HG03159 (cell line): ENCODE measurements around the gene STPG3.
A peak's percentile ranks its signal among the peaks of the same experiment; 100 is the strongest.

Experiments
- ATAC-seq: cut with Tn5 transposase; IDR thresholded peaks from one replicate; pipeline ENCODE4 v1.9.1; 2021; ENCODE audit warnings: mild to moderate bottlenecking, moderate library complexity; ENCODE audit not compliant: unreplicated experiment

STPG3 gene

DNA sequence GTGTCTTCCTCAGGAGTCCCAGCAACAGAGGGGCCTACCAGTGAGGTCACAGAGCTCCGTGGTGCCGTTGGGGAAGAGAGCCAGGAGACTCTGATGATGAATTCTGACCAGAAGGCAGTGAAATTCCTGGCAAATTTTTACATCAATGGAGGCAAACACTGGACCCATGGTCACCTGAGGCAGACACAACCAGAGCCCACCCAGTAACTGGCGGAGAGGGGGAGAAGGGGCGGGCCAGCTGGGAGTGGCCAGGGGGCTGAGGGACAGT is at the start of gene STPG3:
STPG3 (plus strand) TSS at position 93 of the 268 bp plus-strand sequence; CDS start at position 94, 1 bp downstream.
- ATAC-seq = no peak

DNA sequence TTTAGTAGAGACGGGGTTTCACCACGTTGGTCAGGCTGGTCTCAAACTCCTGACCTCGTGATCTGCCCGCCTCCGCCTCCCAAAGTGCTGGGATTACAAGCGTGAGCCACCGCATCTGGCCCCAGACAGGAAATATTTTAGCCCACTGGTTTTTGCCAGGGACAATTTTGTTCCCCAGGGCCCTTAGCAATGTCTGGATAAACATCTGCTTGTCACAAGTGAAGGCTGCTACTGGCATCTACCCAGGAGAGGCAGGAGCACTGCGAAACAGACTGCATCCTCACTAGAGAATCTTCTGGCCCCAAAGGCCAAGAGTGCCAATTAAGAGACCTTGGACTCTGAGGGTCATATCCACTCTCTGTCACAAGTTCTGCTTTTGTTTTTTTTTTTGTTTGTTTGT is 48.1 kb upstream of the STPG3 start:
- ATAC-seq = no peak

DNA sequence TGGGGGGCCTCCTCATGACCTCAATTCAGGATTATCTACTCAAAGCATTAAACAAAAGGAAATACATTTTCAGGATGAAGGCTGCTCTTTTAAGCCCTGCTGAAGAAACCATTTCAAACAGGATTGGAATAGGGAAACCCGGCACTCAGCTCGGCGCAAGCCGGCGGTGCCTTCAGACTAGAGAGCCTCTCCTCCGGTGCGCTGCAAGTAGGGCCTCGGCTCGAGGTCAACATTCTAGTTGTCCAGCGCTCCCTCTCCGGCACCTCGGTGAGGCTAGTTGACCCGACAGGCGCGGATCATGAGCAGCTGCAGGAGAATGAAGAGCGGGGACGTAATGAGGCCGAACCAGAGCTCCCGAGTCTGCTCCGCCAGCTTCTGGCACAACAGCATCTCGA is 46.4 kb upstream of the STPG3 start:
- ATAC-seq = no peak

DNA sequence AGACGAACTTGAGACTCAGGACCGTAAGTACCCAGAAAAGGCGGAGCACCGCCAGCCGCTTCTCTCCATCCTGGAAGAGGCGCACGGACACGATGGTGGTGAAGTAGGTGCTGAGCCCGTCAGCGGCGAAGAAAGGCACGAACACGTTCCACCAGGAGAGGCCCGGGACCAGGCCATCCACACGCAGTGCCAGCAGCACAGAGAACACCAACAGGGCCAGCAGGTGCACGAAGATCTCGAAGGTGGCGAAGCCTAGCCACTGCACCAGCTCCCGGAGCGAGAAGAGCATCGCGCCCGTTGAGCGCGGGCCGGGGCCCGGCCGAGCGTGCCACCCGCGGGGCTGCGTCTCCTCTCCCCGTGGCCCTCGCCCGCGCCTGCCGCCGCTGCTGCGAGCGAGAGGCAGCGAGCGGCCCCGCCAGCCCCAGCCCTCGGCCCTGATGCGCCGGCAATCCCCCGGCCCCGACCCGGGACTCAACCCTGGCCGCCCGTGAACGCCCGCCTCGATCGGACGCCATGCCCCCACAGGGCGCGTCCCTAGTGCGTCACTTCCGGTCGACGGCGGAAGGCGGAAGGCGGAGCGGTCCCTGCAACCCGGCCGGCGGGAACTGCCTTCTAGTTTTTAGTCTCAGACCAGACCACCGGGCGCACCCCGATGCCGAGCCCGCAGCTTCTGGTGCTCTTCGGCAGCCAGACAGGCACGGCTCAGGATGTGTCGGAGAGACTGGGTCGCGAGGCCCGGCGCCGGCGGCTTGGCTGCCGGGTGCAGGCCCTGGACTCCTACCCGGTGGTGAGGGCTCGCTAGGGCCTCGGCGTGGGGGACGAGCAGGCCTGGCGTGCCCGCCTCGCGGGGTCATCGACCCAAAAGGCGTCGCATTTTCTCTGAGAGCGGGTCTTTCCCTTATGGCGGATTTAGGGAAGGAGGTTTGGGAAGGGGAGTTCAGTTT is 45.7 kb upstream of the STPG3 start, which contains the start of the genes NDOR1 and TMEM203:
NDOR1 (plus strand) TSS at position 575 of the 944 bp plus-strand sequence; CDS start at position 653, 78 bp downstream.
TMEM203 (minus strand) TSS at position 523 of the 944 bp plus-strand sequence; CDS start at position 289, 234 bp downstream.
- ATAC-seq = peak; percentile 42

DNA sequence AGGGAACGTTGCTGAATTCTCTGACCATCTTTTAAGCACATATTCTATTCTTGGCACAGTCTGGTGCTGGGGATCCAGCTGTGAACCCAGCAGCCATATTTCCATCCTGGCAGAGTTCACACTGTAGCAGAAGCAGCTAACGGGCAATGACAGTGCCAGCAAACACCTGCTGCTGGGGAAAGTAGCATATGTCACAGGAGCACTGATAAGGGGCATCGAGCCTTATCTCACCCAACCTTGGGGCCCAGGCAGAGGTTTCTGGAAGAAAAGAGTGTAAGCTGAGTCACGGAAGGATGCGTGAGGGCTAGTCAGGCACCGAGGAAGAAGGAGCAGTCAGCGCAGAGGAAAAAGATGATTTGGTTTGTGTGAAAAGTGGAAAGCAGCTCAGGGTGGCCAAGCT is 44.5 kb upstream of the STPG3 start:
- ATAC-seq = no peak

DNA sequence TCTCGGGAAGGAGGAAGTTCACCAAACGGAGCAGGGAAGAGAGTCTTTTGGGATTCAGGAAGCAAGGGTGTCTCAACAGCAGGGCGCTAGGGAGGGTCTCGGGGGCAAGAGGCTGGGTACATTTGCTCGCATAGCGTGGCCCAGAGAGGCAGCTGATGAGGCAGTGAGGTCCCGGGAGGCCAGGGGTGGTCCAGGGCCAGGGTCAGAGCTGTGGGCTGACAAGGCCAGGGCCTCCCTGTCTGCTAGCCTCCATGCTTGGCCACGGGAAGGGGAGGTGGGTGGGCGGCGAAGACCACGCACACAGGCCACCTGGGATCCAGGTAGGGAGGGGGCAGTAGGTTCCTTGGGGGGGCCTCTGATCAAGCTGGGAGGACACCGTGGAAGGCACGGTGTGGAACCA is 39.6 kb upstream of the STPG3 start:
- no peak for ATAC-seq

DNA sequence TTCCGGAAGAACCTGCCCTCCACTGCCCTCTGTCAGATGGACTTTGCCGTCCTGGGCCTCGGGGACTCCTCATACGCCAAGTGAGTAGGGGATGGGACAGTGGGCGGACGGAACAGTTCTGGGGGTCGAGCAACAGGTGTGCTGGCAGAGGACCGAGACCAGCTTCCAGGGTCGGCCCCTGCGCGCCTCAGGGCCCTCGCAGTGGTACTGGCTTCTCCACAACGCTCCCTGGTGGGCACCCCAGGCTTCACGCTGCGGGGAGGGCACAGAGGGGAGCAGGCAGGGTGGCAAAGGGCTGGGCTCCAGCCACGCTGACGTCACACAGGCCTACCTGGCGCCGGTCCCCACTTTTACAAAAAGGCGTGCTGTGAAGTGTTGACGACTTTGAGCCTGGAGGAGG is 38.6 kb upstream of the STPG3 start:
- no peak for ATAC-seq

DNA sequence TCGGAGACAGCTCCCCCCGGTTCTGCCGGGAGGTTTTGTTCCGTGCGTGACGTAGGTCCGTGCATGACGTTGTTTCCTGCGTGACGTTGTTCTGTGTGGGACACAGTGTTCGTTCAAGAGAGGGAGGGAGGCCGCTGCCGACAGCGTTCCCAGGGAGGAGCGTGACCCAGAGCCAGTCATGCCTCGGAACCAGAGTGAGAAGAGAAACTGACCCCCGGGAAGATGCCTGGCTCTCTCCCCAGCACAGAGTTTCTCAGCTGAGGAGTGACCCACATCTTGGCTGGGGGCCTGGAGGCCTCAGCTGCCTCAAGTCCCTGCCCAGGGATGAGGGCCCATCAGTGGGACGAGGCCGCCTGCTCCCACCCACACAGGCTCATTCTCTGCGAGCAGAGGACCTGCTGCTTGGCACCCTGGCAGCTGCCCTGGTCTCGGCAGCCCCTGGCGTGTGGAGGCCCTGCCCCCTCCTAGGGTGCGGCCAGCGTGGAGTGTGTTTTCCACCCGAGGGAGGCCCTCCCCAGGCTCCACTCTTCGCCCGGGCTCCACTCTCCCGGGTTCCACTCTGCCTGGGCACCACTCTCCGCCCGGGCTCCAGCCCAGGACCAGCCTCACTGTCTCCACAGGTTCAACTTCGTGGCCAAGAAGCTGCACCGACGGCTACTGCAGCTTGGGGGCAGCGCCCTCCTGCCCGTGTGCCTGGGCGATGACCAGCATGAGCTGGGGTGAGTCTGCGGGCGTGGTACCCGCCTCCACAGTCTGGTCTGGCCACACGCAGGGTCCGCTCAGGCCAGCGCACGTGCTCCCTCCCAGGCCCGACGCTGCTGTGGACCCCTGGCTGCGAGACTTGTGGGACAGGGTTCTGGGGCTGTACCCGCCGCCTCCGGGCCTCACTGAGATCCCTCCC is 37.7 kb upstream of the STPG3 start:
- no peak for ATAC-seq

DNA sequence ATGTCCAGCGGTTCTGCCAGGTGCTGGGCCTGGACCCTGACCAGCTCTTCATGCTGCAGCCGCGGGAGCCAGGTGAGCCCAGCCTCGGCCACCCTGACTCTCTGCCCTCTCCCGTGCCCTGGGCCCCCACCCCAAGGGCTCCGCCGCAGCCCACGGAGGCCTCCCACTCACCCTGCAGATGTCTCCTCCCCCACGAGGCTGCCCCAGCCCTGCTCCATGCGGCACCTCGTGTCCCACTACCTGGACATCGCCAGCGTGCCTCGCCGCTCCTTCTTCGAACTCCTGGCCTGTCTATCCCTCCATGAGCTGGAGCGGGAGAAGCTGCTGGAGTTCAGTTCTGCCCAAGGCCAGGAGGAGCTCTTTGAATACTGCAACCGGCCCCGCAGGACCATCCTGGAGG is 36.5 kb upstream of the STPG3 start:
- ATAC-seq = no peak

DNA sequence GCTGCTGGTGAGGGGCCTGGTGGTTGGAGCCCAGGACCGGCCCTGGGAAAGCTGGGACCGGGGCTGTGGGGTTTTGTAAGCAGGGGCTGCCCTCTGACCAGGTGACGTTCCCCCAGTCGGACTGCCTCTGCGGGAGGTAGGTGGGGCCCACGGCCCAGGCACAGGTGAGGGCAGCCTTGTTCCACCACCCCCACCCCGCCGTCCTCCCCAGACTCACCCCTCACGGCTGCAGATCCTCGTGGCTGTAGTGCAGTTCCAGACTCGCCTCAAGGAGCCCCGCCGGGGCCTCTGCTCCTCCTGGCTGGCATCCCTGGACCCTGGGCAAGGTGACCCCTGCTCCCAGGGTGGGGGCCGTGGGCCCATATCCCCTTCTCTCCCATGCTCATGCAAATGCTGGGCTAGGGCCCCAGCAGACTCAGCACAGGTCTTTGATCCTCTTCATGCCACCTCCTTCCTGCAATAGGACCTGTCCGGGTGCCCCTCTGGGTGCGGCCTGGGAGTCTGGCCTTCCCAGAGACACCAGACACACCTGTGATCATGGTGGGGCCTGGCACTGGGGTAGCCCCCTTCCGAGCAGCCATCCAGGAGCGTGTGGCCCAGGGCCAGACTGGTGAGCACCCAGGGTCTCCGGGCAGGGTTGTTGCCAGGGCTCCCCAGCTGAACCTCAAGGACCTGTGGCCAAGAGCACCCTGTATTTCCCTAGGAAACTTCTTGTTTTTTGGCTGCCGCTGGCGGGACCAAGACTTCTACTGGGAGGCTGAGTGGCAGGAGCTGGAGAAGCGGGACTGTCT is 35.7 kb upstream of the STPG3 start:
- no peak for ATAC-seq

DNA sequence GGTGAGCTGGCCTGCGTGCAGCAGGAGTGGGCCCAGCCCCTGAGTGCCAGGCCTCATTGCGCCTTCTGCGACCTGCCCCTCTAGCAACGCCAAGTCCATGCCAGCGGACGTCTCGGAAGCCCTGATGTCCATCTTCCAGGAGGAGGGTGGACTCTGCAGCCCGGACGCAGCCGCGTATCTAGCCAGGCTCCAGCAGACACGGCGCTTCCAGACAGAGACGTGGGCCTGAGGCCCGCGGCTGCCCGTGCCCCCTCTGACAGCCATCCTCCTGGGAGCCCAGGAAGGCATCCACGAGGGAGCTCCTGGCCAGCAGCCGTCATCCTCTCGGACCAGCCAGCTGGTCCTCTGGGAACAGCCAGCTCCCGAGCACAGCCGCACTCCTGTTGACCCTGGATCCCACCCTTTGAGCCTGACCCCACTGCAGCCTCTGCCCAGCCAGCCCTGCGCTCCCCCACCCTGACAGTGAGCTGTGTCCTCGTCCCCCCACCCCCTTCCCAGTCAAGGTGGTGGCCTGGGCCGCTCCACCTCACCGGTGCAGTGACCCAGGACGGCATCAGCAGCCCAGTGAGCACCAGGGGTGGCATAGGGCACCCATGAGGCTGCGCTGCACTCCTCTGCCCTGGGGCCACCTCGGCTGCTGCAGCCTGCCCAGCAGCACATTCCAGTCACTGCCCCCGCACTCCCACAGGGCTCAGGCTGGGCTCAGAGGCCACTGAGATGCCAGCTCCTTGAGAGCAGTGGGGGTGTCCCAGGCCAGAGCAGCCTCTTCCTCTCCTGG is 34.7 kb upstream of the STPG3 start:
- ATAC-seq = no peak

DNA sequence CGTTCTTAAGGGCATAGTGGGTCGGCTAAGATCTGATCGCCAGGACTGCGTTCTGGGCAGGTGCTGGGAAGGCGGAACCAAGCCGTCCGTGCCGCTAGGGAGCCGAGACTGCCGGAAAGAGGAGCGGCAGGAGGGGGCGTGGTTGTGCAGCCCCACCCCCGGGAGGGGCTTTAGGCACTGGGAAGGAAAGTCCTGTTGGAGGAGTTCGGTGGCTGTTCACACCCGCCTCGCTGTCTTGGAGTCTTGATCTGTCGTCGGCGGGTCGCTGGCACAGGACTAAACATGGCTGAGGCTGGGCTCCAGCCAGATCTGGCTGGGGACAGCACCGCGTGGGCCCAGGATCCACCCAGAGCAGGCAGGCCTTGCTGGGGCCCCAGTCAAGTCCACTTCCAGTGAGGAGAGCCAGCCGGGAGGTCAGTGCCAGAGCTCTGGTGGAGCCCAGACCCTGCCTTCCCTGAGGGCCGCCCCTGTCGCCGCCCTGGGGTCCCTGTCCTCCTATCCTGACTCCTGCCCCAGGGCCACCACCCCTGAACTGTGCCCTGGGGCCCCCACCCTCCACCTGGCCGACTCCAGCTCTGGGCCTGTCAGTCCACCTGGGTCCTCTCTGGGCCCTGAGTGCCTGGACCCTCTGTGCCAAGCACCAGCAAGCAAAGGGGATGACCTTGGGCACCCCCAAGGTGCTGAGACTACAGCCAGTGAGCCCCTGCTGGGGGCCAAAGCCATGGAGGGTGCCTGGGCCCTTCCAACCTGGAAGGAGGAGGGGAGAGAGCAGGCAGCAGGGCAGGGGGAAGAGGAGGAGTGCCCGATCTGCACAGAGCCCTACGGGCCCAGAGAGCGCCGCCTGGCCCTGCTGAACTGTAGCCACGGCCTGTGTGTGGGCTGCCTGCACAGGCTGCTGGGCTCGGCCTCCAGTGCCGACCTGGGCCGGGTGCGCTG is 33.5 kb upstream of the STPG3 start:
- ATAC-seq = no peak

DNA sequence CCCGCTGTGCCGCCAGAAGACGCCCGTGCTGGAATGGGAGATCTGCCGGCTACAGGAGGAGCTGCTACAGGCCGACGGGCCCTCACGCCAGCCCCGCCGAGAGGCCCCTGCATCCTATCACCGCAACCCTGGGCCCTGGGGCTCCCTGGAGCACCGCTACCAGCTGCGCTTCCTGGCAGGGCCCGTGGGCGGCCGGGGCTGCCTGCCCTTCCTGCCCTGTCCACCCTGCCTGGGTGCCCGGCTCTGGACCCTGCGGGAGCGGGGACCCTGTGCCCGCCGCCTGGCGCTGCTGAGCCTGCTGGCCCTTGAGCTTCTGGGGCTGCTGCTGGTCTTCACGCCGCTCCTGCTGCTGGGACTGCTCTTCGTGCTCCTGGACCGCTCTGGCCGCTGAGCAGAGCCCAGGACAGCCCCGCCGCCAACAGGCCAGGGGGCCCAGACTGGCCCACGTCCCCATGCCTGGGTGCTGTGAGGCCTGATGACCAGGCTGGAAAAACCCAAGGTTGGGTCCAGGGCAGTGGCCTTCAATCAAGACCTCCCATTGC is 32.8 kb upstream of the STPG3 start:
- ATAC-seq = no peak

DNA sequence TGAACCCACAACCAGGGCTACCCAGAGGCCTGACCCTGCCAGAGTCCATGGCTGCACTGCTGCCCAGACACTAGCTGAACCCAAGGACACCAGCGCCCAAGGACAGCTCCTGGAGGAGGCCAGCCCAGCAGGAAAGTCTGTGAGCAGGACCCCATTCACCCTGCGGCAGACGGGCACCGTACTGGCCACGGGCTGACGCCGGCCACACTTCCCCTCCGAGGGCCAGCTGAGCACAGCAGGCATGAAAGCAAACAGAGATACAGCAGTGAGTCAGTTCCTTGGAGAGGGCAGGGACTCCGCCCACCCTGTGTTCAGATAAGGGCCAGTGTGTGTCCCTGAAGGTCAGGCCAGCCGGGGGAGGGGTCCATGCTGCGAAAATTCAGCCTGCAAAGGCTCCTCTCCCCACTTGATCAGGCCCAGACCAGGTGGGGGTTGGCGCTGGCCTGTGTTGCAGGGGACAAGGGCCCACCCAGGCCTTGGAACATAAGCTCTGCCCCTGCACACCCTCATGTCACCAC is 32.3 kb upstream of the STPG3 start:
- no peak for ATAC-seq

DNA sequence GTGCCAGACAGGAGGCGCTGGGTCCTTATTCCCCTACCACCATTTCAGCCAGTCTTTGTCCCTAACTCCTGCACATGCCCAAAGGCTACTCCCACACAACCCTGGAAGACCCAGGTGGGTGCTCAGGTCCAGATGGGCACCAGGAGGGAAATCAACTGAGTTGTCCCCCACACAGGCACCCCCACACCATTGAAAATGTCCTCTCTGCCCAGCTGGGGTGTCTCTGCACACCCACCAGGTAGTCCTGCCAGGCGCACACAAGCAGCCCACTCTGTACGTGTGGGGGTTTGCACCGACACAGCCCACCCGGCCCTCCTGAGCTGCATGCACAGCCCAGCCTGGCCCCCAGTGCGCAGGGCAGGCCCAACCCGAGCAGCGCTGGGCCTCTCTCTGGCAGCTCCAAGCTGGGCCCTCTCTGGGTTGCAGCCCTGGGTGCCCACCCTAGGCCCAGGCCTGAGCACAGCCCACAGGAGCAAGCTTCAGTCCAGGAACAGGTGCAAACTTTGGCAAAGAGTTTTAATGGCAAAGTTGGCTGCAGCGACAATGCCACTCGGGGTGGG is 31.2 kb upstream of the STPG3 start:
- ATAC-seq = no peak

DNA sequence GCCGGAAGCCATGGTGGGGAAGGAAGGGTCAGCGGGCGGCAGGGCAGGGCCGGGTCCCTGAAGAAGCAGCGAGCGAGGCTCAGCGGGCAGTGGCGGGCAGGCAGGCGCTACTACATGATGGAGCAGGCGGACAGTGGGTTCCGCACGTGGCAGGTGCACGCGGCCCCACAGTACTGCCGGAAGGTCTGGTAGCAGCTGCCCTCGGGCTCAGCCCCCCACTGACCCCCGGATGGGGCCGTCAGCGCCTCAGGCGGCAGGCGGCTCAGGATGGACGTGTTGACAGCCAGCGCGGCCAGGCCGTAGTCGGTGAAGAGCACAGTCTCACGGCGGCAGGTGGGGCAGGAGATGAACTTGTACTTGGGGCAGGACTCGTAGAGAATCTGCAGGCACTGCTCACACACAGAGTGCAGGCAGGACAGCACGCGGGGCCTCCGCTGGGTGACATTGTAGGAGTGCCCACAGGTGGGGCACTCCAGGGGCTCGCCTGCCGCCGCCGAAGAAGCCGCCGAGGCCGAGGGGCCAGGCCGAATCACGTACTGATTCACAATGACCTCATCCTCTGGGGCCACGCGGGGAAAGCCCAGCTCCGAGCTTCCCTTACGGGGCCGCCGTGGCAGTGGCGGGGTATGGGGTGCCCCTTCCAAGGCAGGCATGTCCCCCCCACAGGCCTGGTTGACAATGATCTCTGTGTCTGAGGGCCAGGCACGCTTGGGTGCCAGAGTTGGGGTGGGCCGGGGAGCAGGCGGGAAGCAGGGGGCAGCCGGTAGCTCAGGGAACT is 30.6 kb upstream of the STPG3 start:
- ATAC-seq = no peak

DNA sequence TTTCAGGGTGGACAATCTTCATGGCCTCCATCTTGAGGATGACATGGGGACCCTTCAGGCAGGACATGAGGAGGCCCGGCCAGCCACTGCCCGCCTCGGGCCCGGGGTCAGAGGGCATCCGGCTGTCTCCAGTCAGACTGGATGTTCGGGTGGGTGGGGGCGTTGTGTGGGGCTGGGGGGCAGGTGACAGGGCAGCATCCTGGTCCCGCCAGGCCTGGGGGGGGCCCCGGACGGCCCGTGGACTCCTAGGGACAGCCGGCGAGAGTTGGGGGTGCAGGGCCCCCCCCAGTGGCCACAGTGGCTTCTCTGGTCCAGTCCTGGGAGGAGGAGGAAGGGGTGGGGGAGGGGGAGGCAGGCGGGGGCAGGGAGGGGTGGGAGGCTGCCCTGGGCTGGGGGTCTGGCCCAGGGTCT is 30.0 kb upstream of the STPG3 start:
- no peak for ATAC-seq
